ENCODE results near the gene SLC6A18. TPM values are rescaled to one million over a fixed set of nuclear protein-coding genes. Genes with fewer than 3 reads are reported as not detected.

SLC6A18 gene
- total and polyA plus RNA-seq, 9 of the 15 experiments (the other 6 are each of a cell fraction or from before 2014, with no cell fraction given), result not detected

DNA sequence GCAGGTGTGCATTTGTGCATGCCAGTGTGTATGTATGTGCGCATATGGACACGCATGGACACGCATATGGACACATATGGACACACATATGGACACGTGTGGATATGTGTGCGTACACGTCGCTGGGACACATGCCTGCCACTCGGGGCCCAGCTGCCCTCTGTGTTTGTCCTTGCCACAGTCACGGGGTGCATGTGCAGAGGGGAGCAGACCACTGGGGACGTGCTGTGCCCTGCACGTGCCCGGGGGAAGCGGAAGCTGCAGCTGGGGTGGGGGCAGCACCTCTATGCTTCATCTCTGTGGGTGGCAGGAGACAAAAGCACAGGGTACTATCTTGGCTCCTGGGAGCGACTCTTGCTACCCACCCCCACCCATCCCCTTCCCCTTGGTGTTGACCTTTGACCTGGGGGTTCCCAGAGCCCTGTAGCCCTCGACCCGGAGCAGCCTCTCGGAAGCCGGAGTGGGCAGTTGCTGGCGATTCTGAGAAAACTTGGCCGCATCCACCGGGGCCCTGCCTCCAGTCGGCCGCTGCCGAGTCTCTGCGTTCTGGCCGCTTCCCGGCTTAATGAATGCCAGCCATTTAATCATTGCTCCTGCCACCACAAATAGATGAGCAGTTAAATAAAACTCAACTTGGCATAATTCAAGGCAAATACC is 2.4 kb upstream of the SLC6A18 start:
- no peaks in the 10 kb centered on the region; the same call in 1 of the 2 replicates for H3K9me3 ChIP-seq (replicated peaks; ENCODE audit: control insufficient read depth, insufficient read depth, low read depth, low read length)
- FAIRE-seq (no peak), DNase-seq (ENCODE audit: extremely low read depth in 1 of 4, low spot score in 3 of 4) (no peak), ATAC-seq (no peak)
- no peaks in the 10 kb centered on the region for H3K36me3 ChIP-seq (ENCODE audit: control insufficient read depth, insufficient read depth, low read length)
- no peak overlapping the region for H2AFZ ChIP-seq (ENCODE audit: low read depth, low read length)
- peaks cover 0 to 23% of the 10 kb centered on the region in 2 experiments; a peak in 1 of 5 replicates for H3K4me1 ChIP-seq (replicated peaks in 1 of 2; ENCODE audit: control insufficient read depth in 2 of 2, insufficient read depth in 2 of 2, low read length in 2 of 2)
- H3K27me3 ChIP-seq (ENCODE audit: control insufficient read depth in 2 of 2, insufficient read depth in 2 of 2, low read length in 2 of 2), result peaks cover 45 to 79% of the 10 kb centered on the region in 2 experiments; a peak in 4 of 5 replicates
- BruUV-seq (replicated peaks), result no TSS peak
- H4K20me1 ChIP-seq (replicated peaks; ENCODE audit: control insufficient read depth, insufficient read depth, low read length), result peaks cover 7% of the 10 kb centered on the region; the same call in 1 of the 2 replicates
- in situ Hi-C loops (cut with MboI), result no loop called here
- H3K4me2 ChIP-seq (ENCODE audit: insufficient read depth, low read length), result no peak overlapping the region
- H3K4me3 ChIP-seq, result no peak overlapping the region
- H3K27ac ChIP-seq (ENCODE audit: extremely low read depth, low read depth, low read length), result no peak overlapping the region
- POLR2A ChIA-PET, result no interaction called here
- no peaks in the 10 kb centered on the region for H3K79me2 ChIP-seq (ENCODE audit: control insufficient read depth, insufficient read depth, low read length)
- H3K9ac ChIP-seq (ENCODE audit: insufficient read depth in 1 of 2, low read depth in 2 of 2, low read length in 2 of 2), result no peak overlapping the region
- CTCF ChIA-PET (ENCODE audit: low intra/inter-chr PET ratio), result no interaction called here
- 54% methylated on average over 27 of the region's 27 CpGs for WGBS (ENCODE audit: insufficient coverage, low coverage, missing lambda C conversion rate)
- H3K9me1 ChIP-seq (ENCODE audit: control insufficient read depth, insufficient read depth, low read length), result no peaks in the 10 kb centered on the region
- intact Hi-C loops (cut with micrococcal nuclease), result no loop called here
- TF ChIP-seq, protein P1, sequence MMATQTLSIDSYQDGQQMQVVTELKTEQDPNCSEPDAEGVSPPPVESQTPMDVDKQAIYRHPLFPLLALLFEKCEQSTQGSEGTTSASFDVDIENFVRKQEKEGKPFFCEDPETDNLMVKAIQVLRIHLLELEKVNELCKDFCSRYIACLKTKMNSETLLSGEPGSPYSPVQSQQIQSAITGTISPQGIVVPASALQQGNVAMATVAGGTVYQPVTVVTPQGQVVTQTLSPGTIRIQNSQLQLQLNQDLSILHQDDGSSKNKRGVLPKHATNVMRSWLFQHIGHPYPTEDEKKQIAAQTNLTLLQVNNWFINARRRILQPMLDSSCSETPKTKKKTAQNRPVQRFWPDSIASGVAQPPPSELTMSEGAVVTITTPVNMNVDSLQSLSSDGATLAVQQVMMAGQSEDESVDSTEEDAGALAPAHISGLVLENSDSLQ (IDR thresholded peaks at IDR 0.05), result no peak
- no peak for TF ChIP-seq ZNF311 (CRISPR knock-in tag; IDR thresholded peaks at IDR 0.05)
- TF ChIP-seq ZNF324 (CRISPR knock-in tag; IDR thresholded peaks at IDR 0.05), result no peak
- TF ChIP-seq, protein P2, sequence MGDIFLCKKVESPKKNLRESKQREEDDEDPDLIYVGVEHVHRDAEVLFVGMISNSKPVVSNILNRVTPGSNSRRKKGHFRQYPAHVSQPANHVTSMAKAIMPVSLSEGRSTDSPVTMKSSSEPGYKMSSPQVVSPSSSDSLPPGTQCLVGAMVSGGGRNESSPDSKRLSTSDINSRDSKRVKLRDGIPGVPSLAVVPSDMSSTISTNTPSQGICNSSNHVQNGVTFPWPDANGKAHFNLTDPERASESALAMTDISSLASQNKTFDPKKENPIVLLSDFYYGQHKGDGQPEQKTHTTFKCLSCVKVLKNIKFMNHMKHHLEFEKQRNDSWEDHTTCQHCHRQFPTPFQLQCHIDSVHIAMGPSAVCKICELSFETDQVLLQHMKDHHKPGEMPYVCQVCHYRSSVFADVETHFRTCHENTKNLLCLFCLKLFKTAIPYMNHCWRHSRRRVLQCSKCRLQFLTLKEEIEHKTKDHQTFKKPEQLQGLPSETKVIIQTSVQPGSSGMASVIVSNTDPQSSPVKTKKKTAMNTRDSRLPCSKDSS (IDR thresholded peaks at IDR 0.05; ENCODE audit: low read depth, partially characterized antibody), result no peak
- no peak for TF ChIP-seq ARID1B (IDR thresholded peaks at IDR 0.05)
- no peak for TF ChIP-seq SMC3 (conservative IDR thresholded peaks at IDR 0.05; ENCODE audit: insufficient read depth, low read depth, low read length)
- TF ChIP-seq CXXC5 (CRISPR knock-in tag; IDR thresholded peaks at IDR 0.05), result no peak
- no peak for TF ChIP-seq RFX7 (CRISPR knock-in tag; IDR thresholded peaks at IDR 0.05)
- TF ChIP-seq TBL1XR1 (IDR thresholded peaks at IDR 0.05; ENCODE audit: low read length in 2 of 2), result no peak
- no peak for TF ChIP-seq ZNF316 (IDR thresholded peaks at IDR 0.05)
- TF ChIP-seq, protein P3, sequence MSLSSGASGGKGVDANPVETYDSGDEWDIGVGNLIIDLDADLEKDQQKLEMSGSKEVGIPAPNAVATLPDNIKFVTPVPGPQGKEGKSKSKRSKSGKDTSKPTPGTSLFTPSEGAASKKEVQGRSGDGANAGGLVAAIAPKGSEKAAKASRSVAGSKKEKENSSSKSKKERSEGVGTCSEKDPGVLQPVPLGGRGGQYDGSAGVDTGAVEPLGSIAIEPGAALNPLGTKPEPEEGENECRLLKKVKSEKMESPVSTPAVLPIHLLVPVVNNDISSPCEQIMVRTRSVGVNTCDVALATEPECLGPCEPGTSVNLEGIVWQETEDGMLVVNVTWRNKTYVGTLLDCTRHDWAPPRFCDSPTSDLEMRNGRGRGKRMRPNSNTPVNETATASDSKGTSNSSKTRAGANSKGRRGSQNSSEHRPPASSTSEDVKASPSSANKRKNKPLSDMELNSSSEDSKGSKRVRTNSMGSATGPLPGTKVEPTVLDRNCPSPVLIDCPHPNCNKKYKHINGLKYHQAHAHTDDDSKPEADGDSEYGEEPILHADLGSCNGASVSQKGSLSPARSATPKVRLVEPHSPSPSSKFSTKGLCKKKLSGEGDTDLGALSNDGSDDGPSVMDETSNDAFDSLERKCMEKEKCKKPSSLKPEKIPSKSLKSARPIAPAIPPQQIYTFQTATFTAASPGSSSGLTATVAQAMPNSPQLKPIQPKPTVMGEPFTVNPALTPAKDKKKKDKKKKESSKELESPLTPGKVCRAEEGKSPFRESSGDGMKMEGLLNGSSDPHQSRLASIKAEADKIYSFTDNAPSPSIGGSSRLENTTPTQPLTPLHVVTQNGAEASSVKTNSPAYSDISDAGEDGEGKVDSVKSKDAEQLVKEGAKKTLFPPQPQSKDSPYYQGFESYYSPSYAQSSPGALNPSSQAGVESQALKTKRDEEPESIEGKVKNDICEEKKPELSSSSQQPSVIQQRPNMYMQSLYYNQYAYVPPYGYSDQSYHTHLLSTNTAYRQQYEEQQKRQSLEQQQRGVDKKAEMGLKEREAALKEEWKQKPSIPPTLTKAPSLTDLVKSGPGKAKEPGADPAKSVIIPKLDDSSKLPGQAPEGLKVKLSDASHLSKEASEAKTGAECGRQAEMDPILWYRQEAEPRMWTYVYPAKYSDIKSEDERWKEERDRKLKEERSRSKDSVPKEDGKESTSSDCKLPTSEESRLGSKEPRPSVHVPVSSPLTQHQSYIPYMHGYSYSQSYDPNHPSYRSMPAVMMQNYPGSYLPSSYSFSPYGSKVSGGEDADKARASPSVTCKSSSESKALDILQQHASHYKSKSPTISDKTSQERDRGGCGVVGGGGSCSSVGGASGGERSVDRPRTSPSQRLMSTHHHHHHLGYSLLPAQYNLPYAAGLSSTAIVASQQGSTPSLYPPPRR (CRISPR knock-in tag; IDR thresholded peaks at IDR 0.05; ENCODE audit: borderline replicate concordance), result no peak
- TF ChIP-seq SPI1 (IDR thresholded peaks at IDR 0.05; ENCODE audit: borderline replicate concordance, low read depth, low read length), result no peak
- TF ChIP-seq, protein P4, sequence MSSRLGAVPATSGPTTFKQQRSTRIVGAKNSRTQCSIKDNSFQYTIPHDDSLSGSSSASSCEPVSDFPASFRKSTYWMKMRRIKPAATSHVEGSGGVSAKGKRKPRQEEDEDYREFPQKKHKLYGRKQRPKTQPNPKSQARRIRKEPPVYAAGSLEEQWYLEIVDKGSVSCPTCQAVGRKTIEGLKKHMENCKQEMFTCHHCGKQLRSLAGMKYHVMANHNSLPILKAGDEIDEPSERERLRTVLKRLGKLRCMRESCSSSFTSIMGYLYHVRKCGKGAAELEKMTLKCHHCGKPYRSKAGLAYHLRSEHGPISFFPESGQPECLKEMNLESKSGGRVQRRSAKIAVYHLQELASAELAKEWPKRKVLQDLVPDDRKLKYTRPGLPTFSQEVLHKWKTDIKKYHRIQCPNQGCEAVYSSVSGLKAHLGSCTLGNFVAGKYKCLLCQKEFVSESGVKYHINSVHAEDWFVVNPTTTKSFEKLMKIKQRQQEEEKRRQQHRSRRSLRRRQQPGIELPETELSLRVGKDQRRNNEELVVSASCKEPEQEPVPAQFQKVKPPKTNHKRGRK (tag; IDR thresholded peaks at IDR 0.05), result no peak
- TF ChIP-seq ZNF445 (CRISPR knock-in tag; IDR thresholded peaks at IDR 0.05; ENCODE audit: low read depth), result no peak

Measured in K562 (cell line).